ENCODE results near the gene PLK4.
"Not testable (repeated sequence)": the region's sequence is repeated elsewhere in the genome, so short reads cannot be mapped to it uniquely, and the experiment has no call there.

PLK4 gene

DNA sequence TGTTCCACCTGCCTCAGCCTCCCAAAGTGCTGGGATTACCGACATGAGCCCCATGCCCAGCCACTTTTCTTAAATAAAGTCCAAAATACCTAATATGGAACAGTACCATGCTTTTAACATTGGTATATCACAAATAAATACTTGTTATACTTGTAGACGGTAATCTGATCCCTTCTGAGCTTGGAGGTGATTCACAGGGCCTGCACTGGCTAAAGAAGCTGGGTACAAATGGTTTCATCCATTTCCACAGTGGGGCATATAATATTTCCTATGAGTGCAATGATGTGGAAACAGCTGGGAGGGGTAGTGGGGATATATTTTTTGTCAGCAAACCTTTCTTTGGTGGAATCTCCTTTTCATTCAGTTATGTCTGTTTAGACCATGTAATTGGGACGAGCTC is 35.8 kb downstream of the PLK4 start:
- no peak for DNase-seq

GRCh38 chr4:127917151-127917550 is 36.5 kb downstream of the PLK4 start:
- no peak for DNase-seq

GRCh38 chr4:127920521-127920920 is 39.8 kb downstream of the PLK4 start:
- DNase-seq, result no peak

GRCh38 chr4:127922226-127922625 is 41.5 kb downstream of the PLK4 start:
- DNase-seq, result no peak

GRCh38 chr4:127925720-127926119 is 45.0 kb downstream of the PLK4 start:
- not testable (repeated sequence) for DNase-seq

- no peak for DNase-seq
These were observed 49.5 kb downstream of the PLK4 start for GRCh38 chr4:127930175-127930574.

DNA sequence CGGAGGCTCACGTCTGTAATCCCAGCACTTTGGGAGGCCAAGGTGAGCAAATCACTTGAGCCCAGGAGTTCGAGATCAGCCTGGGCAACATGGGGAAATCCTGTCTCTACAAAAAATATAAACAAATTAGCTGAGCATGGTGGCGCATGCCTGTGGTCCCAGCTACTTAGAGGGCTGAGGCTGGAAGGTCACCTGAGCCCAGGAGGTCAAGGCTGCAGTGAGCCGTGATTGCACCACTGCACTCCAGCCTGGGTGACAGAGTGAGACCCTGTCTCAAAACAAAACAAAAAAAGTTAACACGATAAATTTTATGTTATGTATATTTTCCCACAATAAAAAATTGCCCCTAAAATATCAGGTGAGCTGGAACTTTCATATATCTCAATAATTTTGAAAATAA is 51.1 kb downstream of the PLK4 start:
- DNase-seq, result not testable (repeated sequence)

DNA sequence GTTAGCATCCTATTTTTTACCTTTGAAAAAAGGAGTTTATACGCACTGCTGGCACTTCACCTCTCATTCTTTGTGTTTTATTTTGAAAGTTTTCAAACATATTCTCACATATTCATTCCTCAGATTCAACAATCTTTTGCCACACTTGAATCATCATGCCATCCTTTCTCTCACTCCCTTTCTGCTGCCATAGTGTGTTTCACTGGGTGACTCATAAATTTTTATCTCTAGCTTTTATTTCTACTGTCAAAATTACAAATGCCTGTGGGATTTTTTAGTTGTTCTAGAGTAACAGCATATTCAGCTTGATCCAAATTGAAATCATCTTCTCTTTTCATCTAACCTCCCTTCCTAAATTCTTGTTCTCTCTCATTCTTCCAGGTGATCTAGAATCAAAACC is 56.3 kb downstream of the PLK4 start:
- no peak for DNase-seq

Measured in NCI-H2227 treated with DMSO at 0.1 percent for 48 hours (cell line).